ENCODE data around the gene GPD2.

DNA sequence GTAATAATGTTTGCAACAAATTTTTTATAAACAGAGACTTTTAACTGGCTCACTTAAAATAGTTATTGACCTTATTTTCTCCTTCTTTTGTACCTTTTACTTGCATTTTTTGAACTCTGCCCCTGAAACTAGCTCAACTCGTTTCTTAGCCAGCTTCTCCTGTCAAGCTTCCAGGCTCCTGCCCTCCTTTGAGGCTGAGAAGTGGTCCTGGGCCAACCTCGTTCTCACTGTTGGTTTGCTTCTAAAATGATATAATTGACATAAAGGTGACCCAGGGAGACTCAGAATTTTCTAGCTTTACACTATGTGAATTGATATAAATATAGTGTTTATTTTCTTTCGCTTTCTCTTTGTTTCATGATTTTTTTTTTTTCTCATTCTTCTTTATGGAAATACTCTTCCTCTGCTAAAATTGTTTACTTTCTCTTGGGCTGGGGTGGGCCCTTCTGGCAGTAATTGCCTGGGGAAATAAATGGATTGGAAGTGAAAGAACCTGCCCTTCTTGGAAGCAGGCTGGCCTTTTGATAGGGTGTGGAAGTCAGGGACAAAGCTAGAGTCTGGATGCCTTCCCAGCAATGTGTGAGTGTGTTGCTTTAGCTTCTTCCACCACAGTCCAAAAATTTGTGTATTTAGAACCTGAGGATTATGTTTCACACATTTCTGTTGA lies 30.7 kb downstream of the GPD2 start:
- TF ChIP-seq, protein P1, sequence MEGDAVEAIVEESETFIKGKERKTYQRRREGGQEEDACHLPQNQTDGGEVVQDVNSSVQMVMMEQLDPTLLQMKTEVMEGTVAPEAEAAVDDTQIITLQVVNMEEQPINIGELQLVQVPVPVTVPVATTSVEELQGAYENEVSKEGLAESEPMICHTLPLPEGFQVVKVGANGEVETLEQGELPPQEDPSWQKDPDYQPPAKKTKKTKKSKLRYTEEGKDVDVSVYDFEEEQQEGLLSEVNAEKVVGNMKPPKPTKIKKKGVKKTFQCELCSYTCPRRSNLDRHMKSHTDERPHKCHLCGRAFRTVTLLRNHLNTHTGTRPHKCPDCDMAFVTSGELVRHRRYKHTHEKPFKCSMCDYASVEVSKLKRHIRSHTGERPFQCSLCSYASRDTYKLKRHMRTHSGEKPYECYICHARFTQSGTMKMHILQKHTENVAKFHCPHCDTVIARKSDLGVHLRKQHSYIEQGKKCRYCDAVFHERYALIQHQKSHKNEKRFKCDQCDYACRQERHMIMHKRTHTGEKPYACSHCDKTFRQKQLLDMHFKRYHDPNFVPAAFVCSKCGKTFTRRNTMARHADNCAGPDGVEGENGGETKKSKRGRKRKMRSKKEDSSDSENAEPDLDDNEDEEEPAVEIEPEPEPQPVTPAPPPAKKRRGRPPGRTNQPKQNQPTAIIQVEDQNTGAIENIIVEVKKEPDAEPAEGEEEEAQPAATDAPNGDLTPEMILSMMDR (IDR thresholded peaks at IDR 0.05), result no peak
- peak; percentile 57 for TF ChIP-seq POLR2AphosphoS5 (IDR thresholded peaks at IDR 0.05)
- no peak for TF ChIP-seq POLR2A (IDR thresholded peaks at IDR 0.05)

All from prostate gland (tissue), 2 donors.